ENCODE results near the gene RNF4. TPM values are rescaled to one million over a fixed set of nuclear protein-coding genes. Genes with fewer than 3 reads are reported as not detected.

RNF4 gene
- total and polyA plus RNA-seq, 7 donors = 18.1 to 50.2 (median 30.7) TPM

- intact Hi-C loops (cut with DNase I) = loop anchor here in 1 of 2 donors (5.0 to 10.0 kb wide), 2 partner anchors 75 to 242 kb away; partner anchors contain the start of gene FAM193A
- WGBS, 3 donors = 88 to 89% (median 88%) methylated on average over 19 of the region's 19 CpGs
Observed at GRCh38 chr4:2459589-2460349, 9.1 kb upstream of the RNF4 start.

GRCh38 chr4:2461246-2461960, 7.5 kb upstream of the RNF4 start:
- no peaks in the 10 kb centered on the region for H3K36me3 ChIP-seq (ENCODE audit: insufficient read depth in 1 of 2, low read depth in 1 of 2)
- DNase-seq (no peak), ATAC-seq (no peak)
- H3K27ac ChIP-seq = no peak overlapping the region
- no peaks in the 10 kb centered on the region for H3K27me3 ChIP-seq (ENCODE audit: insufficient read depth in 3 of 3, low read length in 2 of 3)
- no peaks in the 10 kb centered on the region for H3K9me3 ChIP-seq
- intact Hi-C loops (cut with DNase I) = loop anchor here in 1 of 2 donors (5.0 to 10.0 kb wide), 2 partner anchors 73 to 244 kb away; partner anchors contain the start of gene FAM193A
- TF ChIP-seq CTCF (IDR thresholded peaks at IDR 0.05) = no peak
- WGBS, 3 donors = 85 to 91% (median 89%) methylated on average over 15 of the region's 15 CpGs
- no peak overlapping the region for H3K4me3 ChIP-seq
- no peaks in the 10 kb centered on the region for H3K4me1 ChIP-seq

More at GRCh38 chr4:2459589-2460349, 9.1 kb upstream of the RNF4 start:
- no peaks in the 10 kb centered on the region for H3K27me3 ChIP-seq (ENCODE audit: insufficient read depth in 3 of 3, low read length in 2 of 3)
- no peak overlapping the region for H3K4me3 ChIP-seq
- no peaks in the 10 kb centered on the region for H3K4me1 ChIP-seq
- no peaks in the 10 kb centered on the region for H3K9me3 ChIP-seq
- no peak overlapping the region for H3K27ac ChIP-seq
- H3K36me3 ChIP-seq (ENCODE audit: insufficient read depth in 1 of 2, low read depth in 1 of 2) = no peaks in the 10 kb centered on the region
- no peak for ATAC-seq
- no peak for DNase-seq
- no peak for TF ChIP-seq CTCF (IDR thresholded peaks at IDR 0.05)

GRCh38 chr4:2462218-2462991, 6.5 kb upstream of the RNF4 start:
- Histone ChIP-seq H3K4me3 (peak overlapping the region; percentile 75), H3K9me3 (no peaks in the 10 kb centered on the region), H3K4me1 (peaks cover 4% of the 10 kb centered on the region), H3K36me3 (ENCODE audit: insufficient read depth in 1 of 2, low read depth in 1 of 2) (no peaks in the 10 kb centered on the region), H3K27me3 (ENCODE audit: insufficient read depth in 3 of 3, low read length in 2 of 3) (no peaks in the 10 kb centered on the region), H3K27ac (peak overlapping the region; percentile 43)
- intact Hi-C loops (cut with DNase I) = loop anchor here (2.0 to 10.0 kb wide), 3 partner anchors 72 to 245 kb away; partner anchors contain the start of gene FAM193A (in 1 of the 2)
- 5 to 9% (median 8%) methylated on average over 59 to 99 of the region's 99 CpGs for WGBS, 3 donors
- peak; percentile 69 for TF ChIP-seq CTCF (IDR thresholded peaks at IDR 0.05)
- peak; percentile 92 to 96 (median 94) for ATAC-seq
- DNase-seq = peak; percentile 73 to 81

- peaks cover 11% of the 10 kb centered on the region for H3K4me1 ChIP-seq
- peak overlapping the region; percentile 43 for H3K27ac ChIP-seq
- no peak for TF ChIP-seq CTCF (IDR thresholded peaks at IDR 0.05)
- DNase-seq (no peak), ATAC-seq (peak in 2 of 4 donors; percentile 2)
- H3K4me3 ChIP-seq = peak overlapping the region; percentile 75
- no peaks in the 10 kb centered on the region for H3K9me3 ChIP-seq
- WGBS, 3 donors = 30 to 31% (median 31%) methylated on average over 33 to 35 of the region's 35 CpGs
- no peaks in the 10 kb centered on the region for H3K27me3 ChIP-seq (ENCODE audit: insufficient read depth in 3 of 3, low read length in 2 of 3)
- intact Hi-C loops (cut with DNase I) = loop anchor here (2.0 to 10.0 kb wide), 3 partner anchors 72 to 246 kb away; partner anchors contain the start of gene FAM193A (in 1 of the 2)
- no peaks in the 10 kb centered on the region for H3K36me3 ChIP-seq (ENCODE audit: insufficient read depth in 1 of 2, low read depth in 1 of 2)
Observed at GRCh38 chr4:2462992-2463762, 5.7 kb upstream of the RNF4 start.

Data from psoas muscle (tissue), 8 donors.